ENCODE measurements around the gene ACSL3.

Gene ACSL3

GRCh38 chr2:222939979-222940378, 79.1 kb downstream of the ACSL3 start:
- ChIA-PET POLR2A (interaction anchor here (0.6 kb wide), 1 partner anchor 394 kb away, joined by 3 read pairs; no protein-coding TSS in a partner anchor), CTCF (interaction anchor here (0.7 to 2.4 kb wide), 14 partner anchors 9 to 285 kb away, joined by 3 to 17 read pairs (median 6); no protein-coding TSS in a partner anchor)
- TF ChIP-seq, protein P1, sequence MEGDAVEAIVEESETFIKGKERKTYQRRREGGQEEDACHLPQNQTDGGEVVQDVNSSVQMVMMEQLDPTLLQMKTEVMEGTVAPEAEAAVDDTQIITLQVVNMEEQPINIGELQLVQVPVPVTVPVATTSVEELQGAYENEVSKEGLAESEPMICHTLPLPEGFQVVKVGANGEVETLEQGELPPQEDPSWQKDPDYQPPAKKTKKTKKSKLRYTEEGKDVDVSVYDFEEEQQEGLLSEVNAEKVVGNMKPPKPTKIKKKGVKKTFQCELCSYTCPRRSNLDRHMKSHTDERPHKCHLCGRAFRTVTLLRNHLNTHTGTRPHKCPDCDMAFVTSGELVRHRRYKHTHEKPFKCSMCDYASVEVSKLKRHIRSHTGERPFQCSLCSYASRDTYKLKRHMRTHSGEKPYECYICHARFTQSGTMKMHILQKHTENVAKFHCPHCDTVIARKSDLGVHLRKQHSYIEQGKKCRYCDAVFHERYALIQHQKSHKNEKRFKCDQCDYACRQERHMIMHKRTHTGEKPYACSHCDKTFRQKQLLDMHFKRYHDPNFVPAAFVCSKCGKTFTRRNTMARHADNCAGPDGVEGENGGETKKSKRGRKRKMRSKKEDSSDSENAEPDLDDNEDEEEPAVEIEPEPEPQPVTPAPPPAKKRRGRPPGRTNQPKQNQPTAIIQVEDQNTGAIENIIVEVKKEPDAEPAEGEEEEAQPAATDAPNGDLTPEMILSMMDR (IDR thresholded peaks at IDR 0.05; ENCODE audit: control extremely low read depth, extremely low read depth, low read depth, missing control alignments) = no peak
- DNase-seq (ENCODE audit: extremely low spot score) = no peak

DNA sequence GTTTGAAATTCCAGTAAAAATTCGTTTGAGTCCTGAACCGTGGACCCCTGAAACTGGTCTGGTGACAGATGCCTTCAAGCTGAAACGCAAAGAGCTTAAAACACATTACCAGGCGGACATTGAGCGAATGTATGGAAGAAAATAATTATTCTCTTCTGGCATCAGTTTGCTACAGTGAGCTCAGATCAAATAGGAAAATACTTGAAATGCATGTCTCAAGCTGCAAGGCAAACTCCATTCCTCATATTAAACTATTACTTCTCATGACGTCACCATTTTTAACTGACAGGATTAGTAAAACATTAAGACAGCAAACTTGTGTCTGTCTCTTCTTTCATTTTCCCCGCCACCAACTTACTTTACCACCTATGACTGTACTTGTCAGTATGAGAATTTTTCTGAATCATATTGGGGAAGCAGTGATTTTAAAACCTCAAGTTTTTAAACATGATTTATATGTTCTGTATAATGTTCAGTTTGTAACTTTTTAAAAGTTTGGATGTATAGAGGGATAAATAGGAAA, 80.7 kb downstream of the ACSL3 start:
- ChIA-PET POLR2A (no interaction called here), CTCF (interaction anchor here (1.1 to 1.7 kb wide), 2 partner anchors 17 to 234 kb away, joined by 4 read pairs; no protein-coding TSS in a partner anchor)
- TF ChIP-seq, protein P1 (IDR thresholded peaks at IDR 0.05; ENCODE audit: control extremely low read depth, extremely low read depth, low read depth, missing control alignments) = no peak
- DNase-seq (ENCODE audit: extremely low spot score) = no peak

DNA sequence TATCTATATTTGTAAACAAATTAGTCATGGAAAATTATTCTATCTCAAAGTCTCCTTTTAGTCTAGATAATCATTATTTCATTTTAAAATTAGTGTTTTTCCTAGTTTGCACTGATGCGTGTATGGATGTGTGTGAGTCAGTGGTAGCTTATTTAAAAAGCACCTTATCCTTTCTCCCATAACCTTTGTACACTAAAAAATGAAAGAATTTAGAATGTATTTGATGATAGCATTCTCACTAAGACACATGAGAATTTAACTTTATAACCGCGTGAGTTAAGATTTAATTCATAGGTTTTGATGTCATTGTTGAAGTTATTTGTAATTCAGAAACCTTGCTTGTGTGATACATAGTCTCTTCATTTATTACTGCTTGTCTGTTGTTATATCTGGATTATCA, 81.7 kb downstream of the ACSL3 start:
- TF ChIP-seq, protein P1 (IDR thresholded peaks at IDR 0.05; ENCODE audit: control extremely low read depth, extremely low read depth, low read depth, missing control alignments) = no peak
- ChIA-PET POLR2A (no interaction called here), CTCF (no interaction called here)

DNA sequence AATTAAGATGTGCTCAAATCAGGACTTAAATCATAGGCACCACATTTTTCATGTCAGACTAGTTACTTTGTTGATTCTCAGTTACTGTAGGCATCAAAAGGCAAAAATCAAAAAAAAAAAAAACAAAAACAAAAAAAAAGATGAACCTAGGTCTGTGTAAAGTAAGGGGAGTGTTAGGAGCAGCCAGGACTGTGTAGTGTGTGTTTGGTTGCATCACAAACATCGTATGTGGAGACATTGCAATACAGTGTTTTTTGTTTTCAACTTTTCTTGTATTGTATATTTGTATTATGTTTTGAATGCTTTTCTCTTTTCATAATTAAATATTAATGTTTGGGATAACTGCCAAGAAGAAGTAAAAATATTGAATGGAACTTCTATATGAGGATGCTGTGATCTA, 82.1 kb downstream of the ACSL3 start:
- TF ChIP-seq, protein P1 (IDR thresholded peaks at IDR 0.05; ENCODE audit: control extremely low read depth, extremely low read depth, low read depth, missing control alignments) = no peak
- no peak for DNase-seq (ENCODE audit: extremely low spot score)
- CTCF ChIA-PET = no interaction called here
- POLR2A ChIA-PET = no interaction called here

More for the DNA sequence above, 81.7 kb downstream of the ACSL3 start:
- DNase-seq (ENCODE audit: extremely low spot score) = no peak

- POLR2A ChIA-PET = no interaction called here
- CTCF ChIA-PET = interaction anchor here (1.4 kb wide), 1 partner anchor 28 kb away, joined by 5 read pairs; no protein-coding TSS in a partner anchor
Measured at GRCh38 chr2:222943820-222944219, 83.0 kb downstream of the ACSL3 start.

GRCh38 chr2:222944552-222944951, 83.7 kb downstream of the ACSL3 start:
- DNase-seq (ENCODE audit: extremely low spot score) = no peak
- CTCF ChIA-PET = interaction anchor here (1.4 kb wide), 1 partner anchor 28 kb away, joined by 5 read pairs; no protein-coding TSS in a partner anchor
- POLR2A ChIA-PET = no interaction called here
- TF ChIP-seq, protein P1 (IDR thresholded peaks at IDR 0.05; ENCODE audit: control extremely low read depth, extremely low read depth, low read depth, missing control alignments) = no peak

More at GRCh38 chr2:222943820-222944219, 83.0 kb downstream of the ACSL3 start:
- TF ChIP-seq, protein P1 (IDR thresholded peaks at IDR 0.05; ENCODE audit: control extremely low read depth, extremely low read depth, low read depth, missing control alignments) = no peak
- DNase-seq (ENCODE audit: extremely low spot score) = no peak
